DND-41 (cell line): ENCODE data around the gene MYBL2.

ENCODE experiments used
- ATAC-seq: fragments of 200-7000 bp; cut with Tn5 transposase; 3 replicates; pipeline ENCODE4 v1.9.1; 2021; ENCODE audit warnings: low read depth; ENCODE audit not compliant: insufficient read depth
- DNase-seq: peaks from one replicate; pipeline ENCODE4 v3.0.0-alpha.2; 2020
- H2AFZ ChIP-seq: 2 replicates; pipeline ENCODE4 v1.6.0; 2012; ENCODE audit warnings: low read depth, low read length
- H3K27ac ChIP-seq: 2 replicates; pipeline ENCODE4 v1.5.1; 2012; ENCODE audit warnings: low read length, inconsistent platforms
- H3K27me3 ChIP-seq: fragments of 200-600 bp; sonication (generic); 2 replicates; pipeline ENCODE4 v1.6.0; 2012; ENCODE audit warnings: low read length, mild to moderate bottlenecking, inconsistent platforms; ENCODE audit not compliant: insufficient read depth, poor library complexity
- H3K36me3 ChIP-seq: 2 replicates; pipeline ENCODE4 v1.5.1; 2012; ENCODE audit warnings: low read length, inconsistent platforms; ENCODE audit not compliant: insufficient read depth
- H3K4me1 ChIP-seq: 2 replicates; pipeline ENCODE4 v1.5.1; 2012; ENCODE audit warnings: mild to moderate bottlenecking, low read length; ENCODE audit not compliant: insufficient read depth
- H3K4me2 ChIP-seq: 2 replicates; pipeline ENCODE4 v1.6.0; 2012; ENCODE audit warnings: mild to moderate bottlenecking, moderate library complexity, low read length, inconsistent platforms; ENCODE audit not compliant: insufficient read depth
- H3K4me3 ChIP-seq, 2 experiments: fragments of 200-600 bp in 1 of 2; shearing (Covaris generic) in 1 of 2; 2 replicates each; pipeline ENCODE4 v1.5.1; 2012 to 2016; ENCODE audit warnings: inconsistent platforms in 2 of 2, low read length in 2 of 2, mild to moderate bottlenecking in 2 of 2, low read depth in 1 of 2, moderate library complexity in 1 of 2
- H3K79me2 ChIP-seq: 2 replicates; pipeline ENCODE4 v1.6.0; 2012; ENCODE audit warnings: low read length, inconsistent platforms; ENCODE audit not compliant: insufficient read depth
- H3K9ac ChIP-seq: 2 replicates; pipeline ENCODE4 v1.6.0; 2012; ENCODE audit warnings: low read depth, mild to moderate bottlenecking, inconsistent platforms, low read length, moderate library complexity
- H3K9me3 ChIP-seq: 2 replicates; pipeline ENCODE4 v1.5.1; 2012; ENCODE audit warnings: low read length, moderate library complexity, mild to moderate bottlenecking, inconsistent platforms; ENCODE audit not compliant: insufficient read depth, severe bottlenecking
- H4K20me1 ChIP-seq: 2 replicates; pipeline ENCODE4 v1.6.0; 2012; ENCODE audit warnings: low read length; ENCODE audit not compliant: insufficient read depth
- EZH2 ChIP-seq: IDR thresholded peaks from 3 replicates; pipeline ENCODE4 v1.6.1; 2012; ENCODE audit warnings: borderline replicate concordance, low read depth, mild to moderate bottlenecking, moderate library complexity, low read length, inconsistent platforms; ENCODE audit not compliant: severe bottlenecking
- TF ChIP-seq, protein P1 (sequence below): IDR thresholded peaks from 2 replicates; pipeline ENCODE4 v1.5.1; 2012; ENCODE audit warnings: borderline replicate concordance, low read length, moderate library complexity, mild to moderate bottlenecking; ENCODE audit not compliant: poor library complexity, severe bottlenecking; ENCODE audit errors: extremely low read depth

MYBL2 gene

DNA sequence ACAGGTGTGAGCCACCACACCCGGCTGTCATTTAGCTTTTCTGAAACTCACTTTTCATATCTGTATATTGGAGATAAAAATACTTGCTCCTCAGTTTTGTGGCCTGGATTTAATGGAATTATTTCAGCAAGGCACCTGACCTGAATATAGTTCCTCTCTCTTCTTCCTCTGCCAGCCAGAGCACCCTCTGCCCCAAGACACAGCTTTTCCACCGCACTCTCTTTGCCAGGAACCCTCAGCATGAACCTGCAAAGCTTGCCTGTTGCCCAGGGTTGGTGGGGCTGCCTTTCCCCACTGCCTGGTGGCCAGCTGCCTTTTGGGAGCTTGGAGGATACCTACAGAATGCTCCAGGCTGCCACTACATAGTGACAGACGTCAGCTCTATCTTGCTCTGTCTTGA, 56.8 kb downstream of the MYBL2 start:
- ATAC-seq = no peak
- no peak overlapping the region for H3K4me2 ChIP-seq

DNA sequence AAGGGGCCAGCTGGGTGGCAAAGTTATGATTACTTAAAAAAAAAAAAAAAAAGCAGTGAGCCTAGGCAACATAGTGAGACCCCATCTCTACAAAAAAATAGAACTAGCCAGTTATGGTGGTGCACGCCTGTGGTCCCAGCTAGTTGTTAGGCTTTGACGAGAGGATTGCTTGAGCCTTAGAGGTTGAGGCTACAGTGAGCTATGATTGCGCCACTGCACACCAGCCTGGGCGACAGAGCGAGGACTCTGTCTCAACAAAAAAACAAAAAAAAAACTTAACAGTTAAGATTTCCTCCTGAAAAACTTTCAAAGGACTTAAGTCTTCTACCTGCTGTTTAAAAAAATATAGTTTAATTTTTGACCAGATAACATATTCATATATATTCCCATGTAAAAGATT, 57.5 kb downstream of the MYBL2 start:
- H3K9ac ChIP-seq = no peak overlapping the region
- H3K79me2 ChIP-seq = no peaks in the 10 kb centered on the region
- TF ChIP-seq EZH2 = no peak
- TF ChIP-seq, protein P1, sequence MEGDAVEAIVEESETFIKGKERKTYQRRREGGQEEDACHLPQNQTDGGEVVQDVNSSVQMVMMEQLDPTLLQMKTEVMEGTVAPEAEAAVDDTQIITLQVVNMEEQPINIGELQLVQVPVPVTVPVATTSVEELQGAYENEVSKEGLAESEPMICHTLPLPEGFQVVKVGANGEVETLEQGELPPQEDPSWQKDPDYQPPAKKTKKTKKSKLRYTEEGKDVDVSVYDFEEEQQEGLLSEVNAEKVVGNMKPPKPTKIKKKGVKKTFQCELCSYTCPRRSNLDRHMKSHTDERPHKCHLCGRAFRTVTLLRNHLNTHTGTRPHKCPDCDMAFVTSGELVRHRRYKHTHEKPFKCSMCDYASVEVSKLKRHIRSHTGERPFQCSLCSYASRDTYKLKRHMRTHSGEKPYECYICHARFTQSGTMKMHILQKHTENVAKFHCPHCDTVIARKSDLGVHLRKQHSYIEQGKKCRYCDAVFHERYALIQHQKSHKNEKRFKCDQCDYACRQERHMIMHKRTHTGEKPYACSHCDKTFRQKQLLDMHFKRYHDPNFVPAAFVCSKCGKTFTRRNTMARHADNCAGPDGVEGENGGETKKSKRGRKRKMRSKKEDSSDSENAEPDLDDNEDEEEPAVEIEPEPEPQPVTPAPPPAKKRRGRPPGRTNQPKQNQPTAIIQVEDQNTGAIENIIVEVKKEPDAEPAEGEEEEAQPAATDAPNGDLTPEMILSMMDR = no peak
- H3K9me3 ChIP-seq = no peaks in the 10 kb centered on the region
- H3K27ac ChIP-seq = no peak overlapping the region
- ATAC-seq (no peak), DNase-seq (no peak)
- no peak overlapping the region for H2AFZ ChIP-seq
- no peaks in the 10 kb centered on the region for H3K4me1 ChIP-seq
- H3K4me3 ChIP-seq = no peak overlapping the region
- H3K36me3 ChIP-seq = no peaks in the 10 kb centered on the region
- H3K27me3 ChIP-seq = no peaks in the 10 kb centered on the region
- no peaks in the 10 kb centered on the region for H4K20me1 ChIP-seq
- H3K4me2 ChIP-seq = no peak overlapping the region

More for the DNA sequence above, 56.8 kb downstream of the MYBL2 start:
- no peaks in the 10 kb centered on the region for H3K4me1 ChIP-seq
- no peak for DNase-seq
- H2AFZ ChIP-seq = no peak overlapping the region
- no peak overlapping the region for H3K27ac ChIP-seq
- TF ChIP-seq, protein P1 = no peak
- no peak for TF ChIP-seq EZH2
- no peaks in the 10 kb centered on the region for H3K9me3 ChIP-seq
- H3K27me3 ChIP-seq = no peaks in the 10 kb centered on the region
- no peaks in the 10 kb centered on the region for H3K79me2 ChIP-seq
- H3K4me3 ChIP-seq = no peak overlapping the region
- no peaks in the 10 kb centered on the region for H4K20me1 ChIP-seq
- no peak overlapping the region for H3K9ac ChIP-seq
- H3K36me3 ChIP-seq = no peaks in the 10 kb centered on the region; the same call in 1 of the 2 replicates

DNA sequence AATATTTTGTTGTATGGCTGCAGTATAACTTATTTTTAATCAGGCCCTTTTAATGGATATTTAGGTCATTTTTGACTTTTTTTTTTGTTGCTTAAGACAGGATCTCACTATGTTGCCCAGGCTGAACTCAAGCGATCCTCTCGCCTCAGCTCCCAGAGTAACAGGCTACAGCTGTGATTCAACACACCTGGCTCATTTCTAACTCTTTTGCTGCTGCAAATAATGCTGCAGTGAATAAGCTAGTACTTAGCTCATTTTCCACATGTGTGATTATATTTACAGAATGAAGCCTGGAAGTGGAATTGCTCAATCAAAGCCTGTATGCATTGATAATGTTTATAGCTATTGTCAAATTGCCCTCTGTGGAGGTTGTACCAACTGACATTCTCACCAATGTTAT, 58.8 kb downstream of the MYBL2 start:
- H3K27me3 ChIP-seq = no peaks in the 10 kb centered on the region
- H3K4me1 ChIP-seq = no peaks in the 10 kb centered on the region
- H3K4me3 ChIP-seq = no peak overlapping the region
- no peak for ATAC-seq
- no peak for DNase-seq
- no peak overlapping the region for H3K9ac ChIP-seq
- H3K27ac ChIP-seq = no peak overlapping the region
- no peak overlapping the region for H2AFZ ChIP-seq
- H3K4me2 ChIP-seq = no peak overlapping the region
- no peaks in the 10 kb centered on the region for H4K20me1 ChIP-seq
- no peaks in the 10 kb centered on the region for H3K79me2 ChIP-seq
- H3K9me3 ChIP-seq = no peaks in the 10 kb centered on the region
- no peak for TF ChIP-seq EZH2
- H3K36me3 ChIP-seq = no peaks in the 10 kb centered on the region

DNA sequence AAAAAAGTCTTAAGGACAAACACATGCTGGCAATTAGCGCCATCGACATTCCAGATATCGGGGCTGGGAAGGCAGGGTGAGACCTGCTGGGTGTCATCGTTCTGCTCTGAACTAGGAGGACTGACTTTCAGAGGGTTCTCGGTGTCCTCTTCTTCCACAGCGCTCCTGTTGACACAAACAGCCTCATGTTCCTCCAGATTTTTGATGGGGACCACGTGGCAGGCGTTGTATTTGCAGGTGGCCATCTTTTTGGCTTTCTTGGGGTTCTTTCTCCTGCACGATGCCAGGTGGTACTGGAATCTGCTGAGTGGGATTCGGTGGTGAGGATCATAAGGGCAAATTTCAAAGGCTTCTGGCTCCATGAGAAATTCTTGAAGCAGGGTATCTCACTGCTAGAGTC, 59.4 kb downstream of the MYBL2 start:
- Histone ChIP-seq H2AFZ (no peak overlapping the region), H3K27me3 (no peaks in the 10 kb centered on the region), H3K9ac (no peak overlapping the region), H3K4me1 (no peaks in the 10 kb centered on the region), H3K9me3 (no peaks in the 10 kb centered on the region), H3K79me2 (no peaks in the 10 kb centered on the region), H4K20me1 (no peaks in the 10 kb centered on the region), H3K4me3 (no peak overlapping the region), H3K4me2 (no peak overlapping the region), H3K27ac (no peak overlapping the region), H3K36me3 (no peaks in the 10 kb centered on the region)
- ATAC-seq (no peak), DNase-seq (no peak)
- no peak for TF ChIP-seq EZH2
- TF ChIP-seq, protein P1 = no peak
